Measurements from ENCODE around the gene ADTRP. TPM values are rescaled to one million over a fixed set of nuclear protein-coding genes. Genes with fewer than 3 reads are reported as not detected.

ADTRP gene
- total RNA-seq, 3 donors from 2014 or later: 68.5 to 239 (median 91.9) TPM

DNA sequence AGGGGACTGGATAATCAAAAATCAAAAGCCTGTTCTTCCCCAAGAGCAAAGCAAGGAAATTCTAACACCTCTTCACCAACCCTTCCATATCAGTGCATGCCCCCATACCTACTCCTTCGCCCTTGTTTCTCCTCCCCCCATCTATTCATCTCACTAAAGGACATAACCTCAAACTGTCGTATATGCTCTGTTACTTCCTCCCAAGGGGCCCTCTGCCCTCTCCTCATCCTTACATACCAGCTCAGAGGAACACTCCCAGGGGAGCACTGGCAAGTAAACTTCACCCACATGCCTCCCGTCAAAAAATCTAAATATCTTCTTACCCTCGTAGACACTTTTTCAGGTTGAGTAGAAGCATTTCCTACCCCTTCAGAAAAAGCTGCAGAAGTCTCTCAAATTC, 9.4 kb upstream of the ADTRP start:
- Histone ChIP-seq H3K4me3 (no peak overlapping the region), H3K4me1 (ENCODE audit: low read depth) (no peaks in the 10 kb centered on the region), H3K36me3 (ENCODE audit: low read depth) (no peaks in the 10 kb centered on the region), H3K9me3 (no peaks in the 10 kb centered on the region)
- TF ChIP-seq, protein P1, sequence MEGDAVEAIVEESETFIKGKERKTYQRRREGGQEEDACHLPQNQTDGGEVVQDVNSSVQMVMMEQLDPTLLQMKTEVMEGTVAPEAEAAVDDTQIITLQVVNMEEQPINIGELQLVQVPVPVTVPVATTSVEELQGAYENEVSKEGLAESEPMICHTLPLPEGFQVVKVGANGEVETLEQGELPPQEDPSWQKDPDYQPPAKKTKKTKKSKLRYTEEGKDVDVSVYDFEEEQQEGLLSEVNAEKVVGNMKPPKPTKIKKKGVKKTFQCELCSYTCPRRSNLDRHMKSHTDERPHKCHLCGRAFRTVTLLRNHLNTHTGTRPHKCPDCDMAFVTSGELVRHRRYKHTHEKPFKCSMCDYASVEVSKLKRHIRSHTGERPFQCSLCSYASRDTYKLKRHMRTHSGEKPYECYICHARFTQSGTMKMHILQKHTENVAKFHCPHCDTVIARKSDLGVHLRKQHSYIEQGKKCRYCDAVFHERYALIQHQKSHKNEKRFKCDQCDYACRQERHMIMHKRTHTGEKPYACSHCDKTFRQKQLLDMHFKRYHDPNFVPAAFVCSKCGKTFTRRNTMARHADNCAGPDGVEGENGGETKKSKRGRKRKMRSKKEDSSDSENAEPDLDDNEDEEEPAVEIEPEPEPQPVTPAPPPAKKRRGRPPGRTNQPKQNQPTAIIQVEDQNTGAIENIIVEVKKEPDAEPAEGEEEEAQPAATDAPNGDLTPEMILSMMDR (IDR thresholded peaks at IDR 0.05): no peak
- ATAC-seq (no peak), DNase-seq (no peak)
- intact Hi-C loops (cut with DNase I, micrococcal nuclease): no loop called here

DNA sequence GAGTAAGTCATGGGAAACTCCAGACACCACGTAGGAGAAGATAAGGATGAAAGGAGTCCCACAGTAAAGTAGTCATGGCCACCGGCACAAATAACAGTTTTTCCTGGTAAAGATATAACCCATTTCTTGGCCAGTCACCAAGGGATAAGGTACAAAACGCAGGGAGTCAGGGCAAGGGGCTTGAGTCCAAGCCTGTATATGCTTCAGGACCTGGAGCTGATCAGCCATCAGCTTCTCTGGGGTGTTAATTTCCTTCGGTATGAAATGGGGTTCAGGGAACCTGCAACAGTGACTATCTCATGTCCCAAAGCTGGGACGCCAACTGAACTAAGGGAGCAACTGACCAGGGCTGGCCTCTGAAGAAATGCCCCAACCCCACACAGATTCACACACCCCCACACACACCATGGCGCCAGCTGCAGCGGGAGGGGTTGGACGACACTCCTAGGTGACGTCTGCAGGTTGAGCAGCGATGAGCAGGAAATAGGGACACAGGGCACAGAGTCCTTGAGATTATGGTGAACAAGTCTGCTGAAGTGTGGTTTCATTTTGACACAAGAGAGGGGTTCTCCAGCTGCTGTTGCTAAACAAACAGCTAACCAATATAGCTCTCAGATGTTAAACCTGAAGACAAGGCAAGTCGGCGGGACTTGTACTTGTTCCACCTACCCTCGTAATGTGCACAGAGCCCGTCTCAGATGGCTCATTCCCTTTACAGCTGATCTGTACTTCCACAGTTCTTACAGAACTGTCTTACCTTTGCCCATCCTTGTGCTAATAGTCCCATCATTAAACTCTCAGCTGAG, 7.4 kb upstream of the ADTRP start:
- TF ChIP-seq, protein P1 (IDR thresholded peaks at IDR 0.05): no peak
- H3K36me3 ChIP-seq (ENCODE audit: low read depth): no peaks in the 10 kb centered on the region
- no peak overlapping the region for H3K4me3 ChIP-seq
- H3K9me3 ChIP-seq: no peaks in the 10 kb centered on the region
- intact Hi-C loops (cut with DNase I, micrococcal nuclease): no loop called here
- peak; percentile 81 to 83 (median 83) for DNase-seq
- no peaks in the 10 kb centered on the region for H3K4me1 ChIP-seq (ENCODE audit: low read depth)
- ATAC-seq: peak; percentile 97

DNA sequence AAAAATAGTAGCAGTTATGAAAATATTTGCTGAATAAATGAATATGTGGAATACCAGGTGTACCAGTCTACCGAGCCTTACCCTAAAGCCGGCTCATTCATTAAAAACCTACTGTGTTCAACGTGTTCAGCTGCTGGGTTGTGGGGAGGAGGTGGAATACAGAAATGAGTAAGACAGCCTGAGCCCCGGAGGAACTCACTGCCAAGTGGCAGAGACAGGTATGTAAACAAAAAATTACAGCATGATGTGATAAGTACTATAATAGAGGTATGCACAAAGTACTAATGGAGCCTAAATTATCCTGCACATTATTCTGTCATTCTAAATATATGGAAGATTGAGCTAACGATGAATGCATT, 6.8 kb upstream of the ADTRP start:
- ATAC-seq: peak; percentile 71
- Histone ChIP-seq H3K36me3 (ENCODE audit: low read depth) (no peaks in the 10 kb centered on the region), H3K4me3 (no peak overlapping the region), H3K9me3 (no peaks in the 10 kb centered on the region), H3K4me1 (ENCODE audit: low read depth) (no peaks in the 10 kb centered on the region)
- intact Hi-C loops (cut with DNase I, micrococcal nuclease): no loop called here
- TF ChIP-seq, protein P1 (IDR thresholded peaks at IDR 0.05): no peak
- DNase-seq: no peak

DNA sequence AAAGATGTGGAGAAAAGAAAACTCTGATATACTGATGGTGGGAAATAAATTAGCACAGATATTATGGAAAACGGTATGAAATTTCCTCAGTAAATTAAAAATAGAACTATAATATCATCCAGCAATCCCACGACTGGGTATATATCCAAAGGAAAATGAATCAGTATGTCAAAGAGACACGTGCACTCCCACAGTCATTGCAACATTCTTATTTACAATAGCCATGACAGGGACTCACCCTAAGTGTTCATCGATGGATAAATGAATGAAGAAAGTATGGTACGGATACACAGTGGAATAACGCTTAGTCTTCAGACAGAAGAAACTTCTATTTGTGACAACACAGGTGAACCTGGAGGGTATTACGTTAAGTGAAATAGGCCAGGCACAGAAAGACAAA, 5.7 kb upstream of the ADTRP start:
- Histone ChIP-seq H3K9me3 (no peaks in the 10 kb centered on the region), H3K4me1 (ENCODE audit: low read depth) (peaks cover 8% of the 10 kb centered on the region), H3K4me3 (no peak overlapping the region), H3K36me3 (ENCODE audit: low read depth) (no peaks in the 10 kb centered on the region)
- TF ChIP-seq, protein P1 (IDR thresholded peaks at IDR 0.05): no peak
- DNase-seq: no peak
- intact Hi-C loops (cut with DNase I, micrococcal nuclease): no loop called here
- ATAC-seq: no peak

DNA sequence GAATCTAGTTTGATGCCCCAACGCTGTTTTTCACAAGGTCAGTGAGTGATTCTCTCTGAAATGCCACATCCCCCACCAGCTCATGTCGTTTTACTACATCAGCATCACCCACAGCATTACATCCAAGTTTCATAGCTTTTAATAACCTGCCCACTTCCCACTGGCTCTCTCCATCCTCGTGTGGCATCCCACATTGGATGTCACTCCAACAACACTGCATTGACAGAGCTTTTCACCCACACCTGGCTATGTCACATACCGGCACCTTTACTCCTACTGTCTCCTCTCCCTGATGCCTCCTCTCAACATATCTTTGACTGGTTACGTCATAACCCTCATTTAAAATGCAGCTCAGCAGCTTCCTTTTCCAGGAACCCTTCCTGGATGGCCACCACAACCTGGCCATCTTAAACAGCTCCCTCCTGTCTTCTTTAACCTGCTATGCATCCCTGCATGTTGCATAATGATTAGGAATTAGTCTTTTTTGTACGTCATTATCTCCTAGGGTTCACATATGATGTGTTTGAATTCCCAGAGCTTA, 5.0 kb upstream of the ADTRP start:
- TF ChIP-seq, protein P1 (IDR thresholded peaks at IDR 0.05): no peak
- Histone ChIP-seq H3K36me3 (ENCODE audit: low read depth) (no peaks in the 10 kb centered on the region), H3K9me3 (no peaks in the 10 kb centered on the region), H3K4me1 (ENCODE audit: low read depth) (peaks cover 12% of the 10 kb centered on the region), H3K4me3 (no peak overlapping the region)
- no peak for ATAC-seq
- DNase-seq: no peak
- intact Hi-C loops (cut with DNase I, micrococcal nuclease): no loop called here
